Measurements from ENCODE around the gene CCNY.

CCNY gene

DNA sequence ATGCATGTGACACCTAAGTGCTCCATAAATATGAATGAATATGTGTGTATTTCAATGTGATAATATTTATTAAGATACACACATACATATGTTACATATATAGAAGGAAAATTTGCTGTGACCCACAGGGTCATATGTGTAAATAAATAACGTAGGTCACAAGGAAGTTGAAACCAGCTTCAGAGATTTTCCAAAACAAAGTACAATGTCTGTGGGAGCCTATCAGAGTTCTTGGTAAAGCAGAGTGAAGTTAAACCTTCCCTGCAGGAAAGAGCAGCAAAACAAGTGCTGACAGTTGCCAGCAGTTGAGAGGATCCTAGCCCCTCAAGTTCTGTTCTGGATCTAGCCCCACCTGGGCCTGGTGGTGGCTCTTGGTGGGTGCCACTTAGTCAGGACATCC, 91.2 kb downstream of the CCNY start:
- DNase-seq (ENCODE audit: low spot score) = no peak

DNA sequence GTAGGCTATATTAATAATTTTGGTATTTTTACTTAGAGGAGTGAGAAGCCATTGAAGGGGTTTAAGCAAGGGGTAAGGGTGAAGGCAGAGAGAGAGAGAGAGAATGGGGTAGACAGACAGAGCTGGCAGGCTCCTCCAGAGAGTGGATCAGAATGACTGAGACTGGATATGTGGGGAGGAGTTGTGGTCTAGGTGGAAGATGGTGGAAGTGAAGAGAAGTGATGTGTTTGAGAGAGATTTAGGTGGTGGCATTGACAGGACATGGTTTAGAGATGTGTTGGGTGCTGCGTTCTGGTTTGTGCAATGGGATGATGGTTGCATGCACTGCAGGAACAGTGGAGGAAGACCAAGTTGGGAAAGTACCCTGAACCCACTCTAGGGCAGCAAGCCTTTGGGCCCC, 92.2 kb downstream of the CCNY start:
- DNase-seq (ENCODE audit: low spot score) = no peak

DNA sequence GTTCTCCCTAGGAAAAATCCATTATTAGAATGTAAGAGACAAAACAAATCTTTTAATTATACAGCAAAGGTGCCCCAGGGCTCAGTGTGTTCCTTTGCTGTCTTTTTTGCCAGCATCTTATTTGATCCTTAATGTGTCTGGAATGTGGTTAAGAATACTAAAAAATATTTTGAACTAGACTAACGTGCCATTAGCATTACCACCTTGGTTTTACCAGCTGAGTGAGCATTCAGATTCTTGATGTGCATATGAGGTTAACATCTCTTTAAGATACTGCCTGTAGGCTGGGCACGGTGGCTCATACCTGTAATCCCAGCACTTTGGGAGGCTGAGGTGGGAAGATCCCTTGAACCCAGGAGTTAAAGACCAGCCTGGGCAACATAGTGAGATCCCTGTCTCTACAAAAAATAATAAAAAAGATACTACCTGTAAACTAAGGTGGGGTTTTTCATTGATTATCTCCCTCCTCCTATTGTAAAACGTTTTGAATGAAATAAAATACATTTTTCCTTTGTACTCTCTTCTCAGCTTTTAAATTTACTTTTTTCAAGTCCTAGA, 96.6 kb downstream of the CCNY start:
- no peak for DNase-seq (ENCODE audit: low spot score)

DNA sequence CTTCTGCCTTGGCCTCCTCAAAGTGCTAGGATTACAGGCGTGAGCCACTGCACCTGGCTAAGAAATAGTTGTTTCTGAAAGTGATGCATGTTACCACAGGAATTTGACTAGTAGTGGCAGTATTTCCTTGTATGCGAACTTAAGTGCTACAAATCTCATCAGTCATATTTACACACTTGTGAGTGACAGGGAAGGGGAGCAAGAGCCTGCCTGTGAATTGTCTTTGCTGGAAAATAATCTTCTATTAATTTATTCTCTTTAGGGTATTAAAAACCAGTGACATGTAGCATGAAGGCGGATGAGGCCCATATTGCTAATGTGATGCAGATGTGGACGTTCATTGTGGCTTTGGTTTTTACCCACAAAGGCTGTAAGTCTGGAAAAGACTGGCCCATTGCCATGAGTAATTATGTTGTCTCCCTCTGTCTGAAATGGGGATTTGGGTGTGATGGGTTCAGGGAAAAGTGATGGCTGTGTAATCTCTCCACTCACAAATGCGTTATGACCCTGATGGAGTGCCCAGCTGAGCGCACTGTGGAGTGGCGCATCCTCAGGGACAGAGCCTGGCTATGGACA, 97.6 kb downstream of the CCNY start:
- DNase-seq (ENCODE audit: low spot score) = no peak

DNA sequence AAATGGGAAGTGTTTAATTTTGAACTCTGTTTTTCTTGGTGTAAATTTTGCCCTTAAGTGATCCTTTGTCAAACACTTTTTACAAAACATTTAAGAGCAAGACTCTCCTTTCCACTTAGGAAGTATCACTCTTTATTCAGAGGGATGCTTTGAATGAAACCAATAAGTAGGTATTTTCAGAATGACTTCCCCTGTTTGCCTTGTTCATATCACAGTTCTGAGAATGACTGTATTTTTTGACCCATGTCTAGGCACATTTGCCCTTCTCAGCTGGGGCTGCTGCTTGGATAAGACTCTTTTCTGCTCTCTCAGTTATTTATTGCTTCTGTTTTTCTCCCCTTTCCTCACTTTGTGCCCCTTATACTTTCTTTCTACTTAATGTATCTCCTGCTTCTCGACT, 98.2 kb downstream of the CCNY start:
- no peak for DNase-seq (ENCODE audit: low spot score)

DNA sequence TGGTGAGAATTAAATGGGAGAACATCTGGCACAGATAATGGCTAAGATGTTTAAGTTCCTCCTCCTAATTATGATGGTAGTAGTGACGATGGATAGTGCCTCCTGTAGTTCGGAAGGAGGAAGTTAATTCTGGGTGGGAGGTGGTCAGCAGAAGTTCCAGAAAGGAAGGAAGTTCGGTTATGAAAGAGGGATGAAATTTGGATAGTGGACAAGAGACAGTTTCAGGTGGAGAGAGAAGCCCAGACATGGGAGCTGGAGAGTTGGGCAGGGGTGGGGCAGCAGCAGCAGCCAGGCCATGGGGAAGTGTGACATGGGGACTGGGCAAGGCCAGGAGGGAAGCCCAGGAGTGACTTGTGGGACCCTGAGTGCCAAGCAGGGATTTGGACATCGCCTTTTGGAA, 99.5 kb downstream of the CCNY start:
- no peak for DNase-seq (ENCODE audit: low spot score)

DNA sequence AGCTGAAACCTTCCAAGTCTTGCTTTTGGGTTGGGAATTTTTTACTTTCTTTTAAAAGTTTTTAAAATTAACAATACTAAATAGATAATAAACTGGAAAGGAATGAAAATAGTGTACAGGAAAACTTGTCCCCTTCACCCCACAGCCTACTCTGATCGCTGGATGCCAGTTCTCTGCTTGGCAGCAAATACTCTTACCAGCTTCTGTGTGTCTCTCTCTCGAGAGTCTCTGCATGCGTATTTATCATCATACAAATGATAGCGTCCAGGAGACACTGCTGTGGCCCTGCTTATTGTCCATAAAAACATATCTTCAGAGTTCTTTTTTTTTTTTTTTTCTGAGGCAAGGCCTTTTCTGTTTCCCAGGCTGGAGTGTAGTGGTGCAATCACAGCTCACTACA, 101.5 kb downstream of the CCNY start:
- no peak for DNase-seq (ENCODE audit: low spot score)

DNA sequence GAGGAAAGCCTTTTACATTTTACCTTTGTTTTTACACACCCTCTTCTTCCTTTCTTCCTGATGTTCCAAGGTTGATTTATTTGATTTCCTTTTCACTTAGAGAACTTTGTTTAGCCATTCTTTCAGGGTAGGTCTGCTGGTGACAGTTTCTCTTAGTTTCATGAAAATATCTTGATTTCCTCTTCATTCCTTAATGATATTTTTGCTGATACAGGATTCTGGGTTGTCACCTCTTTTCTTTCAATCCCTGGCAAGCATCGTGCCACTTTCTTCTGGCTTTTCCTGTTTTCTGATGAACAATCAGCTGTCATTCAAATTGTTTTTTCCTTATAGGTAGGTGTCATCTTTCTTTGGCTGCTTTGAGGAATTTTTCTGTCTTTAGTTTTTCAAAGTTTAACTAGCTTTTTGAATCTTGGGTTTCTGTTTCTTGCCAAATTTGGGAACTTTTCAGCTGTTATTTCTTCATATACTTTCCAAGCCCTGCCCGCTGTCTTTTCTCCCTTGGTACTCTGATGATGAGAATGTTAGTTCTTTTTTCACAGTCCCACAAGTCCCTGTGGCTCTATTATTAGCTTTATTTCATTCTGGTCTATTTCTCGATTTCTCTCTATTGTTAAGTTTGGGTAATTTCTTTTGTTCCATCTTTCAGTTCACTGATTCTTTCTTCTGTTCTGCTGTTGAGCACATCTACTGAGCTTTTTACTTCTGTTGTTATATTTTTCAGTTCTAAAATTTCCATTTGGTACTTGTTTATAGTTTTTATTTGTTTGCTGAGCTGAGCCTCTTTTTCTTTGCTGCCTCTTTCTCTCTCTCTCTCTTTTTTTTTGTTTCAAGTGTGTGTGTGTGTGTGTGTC, 102.6 kb downstream of the CCNY start:
- DNase-seq (ENCODE audit: low spot score) = no peak

DNA sequence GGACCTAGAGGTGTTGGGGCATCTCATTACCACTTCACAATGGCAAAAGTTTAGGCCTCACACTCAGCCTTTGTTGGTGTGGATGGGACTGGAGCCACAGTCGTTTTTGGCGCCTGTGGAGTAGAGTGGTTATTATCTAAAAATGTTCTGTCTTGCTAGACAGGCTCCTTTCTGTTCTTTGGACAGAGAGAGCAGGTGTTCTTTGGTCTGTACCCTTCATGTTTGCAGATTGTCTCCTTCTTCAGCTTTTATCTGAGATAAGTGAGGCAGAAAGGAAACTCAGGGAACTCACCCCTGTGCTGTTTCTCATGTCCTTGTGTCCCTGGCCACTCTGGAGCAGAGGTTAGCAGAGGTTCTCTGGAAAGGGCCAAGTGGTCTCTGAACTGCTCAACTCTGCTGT, 103.7 kb downstream of the CCNY start:
- no peak for DNase-seq (ENCODE audit: low spot score)

DNA sequence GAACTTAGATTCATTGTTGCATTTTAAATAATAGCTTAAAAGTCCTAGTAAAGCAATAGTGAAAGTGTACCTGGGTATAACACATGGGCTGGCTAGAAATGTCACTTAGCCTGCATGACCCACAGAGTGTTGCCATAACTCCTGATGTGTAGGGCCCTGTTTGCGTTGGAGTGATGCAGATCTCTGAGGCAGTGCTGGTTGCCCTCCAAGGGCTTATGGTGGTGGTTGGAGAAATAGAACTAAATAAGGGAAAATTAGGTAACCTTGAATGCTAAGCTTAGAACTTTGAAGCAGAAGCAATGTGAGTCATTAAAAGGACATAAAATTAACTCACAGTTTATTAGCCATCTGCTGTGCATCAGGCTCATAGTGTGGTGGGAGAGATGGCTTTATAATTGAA, 105.7 kb downstream of the CCNY start:
- DNase-seq (ENCODE audit: low spot score) = no peak

DNA sequence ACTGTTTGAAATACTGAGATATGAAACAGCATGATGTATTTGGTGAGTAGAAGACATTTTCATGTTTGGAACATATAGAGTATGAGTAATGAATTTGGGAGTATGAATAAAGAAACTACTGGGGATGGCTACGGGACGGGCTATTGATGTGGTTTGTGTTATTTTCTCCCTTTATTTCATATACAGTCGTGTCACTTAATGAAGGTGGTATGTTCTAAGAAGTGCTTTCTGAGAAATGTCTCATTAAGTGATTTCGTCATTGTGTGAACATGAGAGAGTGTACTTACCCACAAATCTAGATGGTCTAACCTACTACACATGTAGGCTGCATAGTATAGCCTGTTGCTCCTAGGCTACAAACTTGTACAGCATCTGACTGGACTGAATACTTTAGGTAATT, 106.3 kb downstream of the CCNY start:
- DNase-seq (ENCODE audit: low spot score) = no peak

DNA sequence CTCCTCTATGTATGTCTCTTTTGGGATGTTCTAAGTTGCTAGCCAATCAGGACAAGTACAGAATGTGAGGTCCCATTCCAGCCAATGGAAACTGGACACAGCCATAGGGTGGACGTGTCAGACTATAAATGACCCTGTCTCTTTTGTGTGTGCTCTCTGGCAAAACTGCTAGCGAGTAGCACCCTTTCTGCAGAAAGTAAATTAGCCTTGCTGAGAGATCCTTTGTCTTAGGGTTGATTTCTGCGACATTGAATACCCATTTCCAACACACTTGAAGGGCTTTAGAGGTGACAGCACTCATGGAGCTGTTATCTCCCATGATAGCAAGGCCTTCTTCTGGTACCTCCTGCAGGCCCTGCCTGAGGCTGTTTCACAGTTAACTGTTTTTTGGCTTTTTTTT, 107.5 kb downstream of the CCNY start:
- no peak for DNase-seq (ENCODE audit: low spot score)

DNA sequence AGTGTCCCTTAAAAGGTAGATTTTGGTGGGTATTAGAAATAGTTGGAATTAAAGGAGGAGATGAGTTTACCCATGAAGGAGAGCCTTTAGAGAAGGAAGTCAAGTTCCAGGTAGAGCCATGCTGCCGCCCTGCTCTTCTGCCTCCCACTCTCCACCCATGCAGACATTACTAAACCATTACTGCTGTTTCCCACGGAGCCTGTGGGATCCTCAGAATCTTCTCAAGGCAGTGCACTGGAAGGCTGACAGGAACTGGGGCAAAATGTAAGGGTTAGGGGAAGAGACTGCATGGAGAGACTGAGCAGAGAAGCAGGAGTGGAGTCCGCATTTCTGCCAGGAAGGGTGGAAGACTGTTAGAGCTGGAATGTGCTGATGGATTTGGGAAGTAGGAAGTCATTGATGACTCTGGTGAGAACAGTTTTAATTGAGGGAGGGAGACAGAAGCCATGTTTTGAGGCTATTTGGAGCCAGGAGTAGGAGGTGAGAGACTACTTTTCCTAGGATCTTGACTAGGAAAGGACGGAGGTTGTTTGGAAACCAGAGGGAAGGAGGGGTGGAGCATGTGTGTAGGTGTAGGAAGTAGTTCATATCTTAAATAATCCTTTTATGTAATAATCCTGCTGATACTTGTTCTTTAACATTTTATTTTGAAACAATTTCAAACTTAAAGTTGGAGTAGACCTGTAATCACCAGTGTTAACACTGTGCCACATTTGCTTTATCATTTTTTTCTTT, 109.0 kb downstream of the CCNY start:
- DNase-seq (ENCODE audit: low spot score) = no peak

DNA sequence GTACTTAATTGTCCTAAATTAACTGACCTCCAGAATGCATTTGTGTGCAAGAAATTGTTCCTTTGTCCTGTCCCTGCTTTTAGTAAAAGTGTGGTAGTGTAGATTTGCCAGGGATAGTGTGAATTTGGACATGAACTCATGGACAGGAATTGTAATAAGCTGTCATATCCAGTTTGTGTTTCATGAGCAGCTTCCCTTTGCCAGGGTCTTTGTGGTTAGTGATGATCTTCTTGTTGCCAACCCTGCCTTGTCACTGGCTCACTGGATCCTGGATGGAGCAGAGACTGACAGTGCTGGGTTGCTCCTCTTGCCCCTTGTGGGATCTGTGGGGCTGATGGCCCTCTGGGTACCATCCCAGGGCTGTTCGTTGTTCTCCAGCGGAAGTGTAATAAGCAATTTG, 110.1 kb downstream of the CCNY start:
- no peak for DNase-seq (ENCODE audit: low spot score)

DNA sequence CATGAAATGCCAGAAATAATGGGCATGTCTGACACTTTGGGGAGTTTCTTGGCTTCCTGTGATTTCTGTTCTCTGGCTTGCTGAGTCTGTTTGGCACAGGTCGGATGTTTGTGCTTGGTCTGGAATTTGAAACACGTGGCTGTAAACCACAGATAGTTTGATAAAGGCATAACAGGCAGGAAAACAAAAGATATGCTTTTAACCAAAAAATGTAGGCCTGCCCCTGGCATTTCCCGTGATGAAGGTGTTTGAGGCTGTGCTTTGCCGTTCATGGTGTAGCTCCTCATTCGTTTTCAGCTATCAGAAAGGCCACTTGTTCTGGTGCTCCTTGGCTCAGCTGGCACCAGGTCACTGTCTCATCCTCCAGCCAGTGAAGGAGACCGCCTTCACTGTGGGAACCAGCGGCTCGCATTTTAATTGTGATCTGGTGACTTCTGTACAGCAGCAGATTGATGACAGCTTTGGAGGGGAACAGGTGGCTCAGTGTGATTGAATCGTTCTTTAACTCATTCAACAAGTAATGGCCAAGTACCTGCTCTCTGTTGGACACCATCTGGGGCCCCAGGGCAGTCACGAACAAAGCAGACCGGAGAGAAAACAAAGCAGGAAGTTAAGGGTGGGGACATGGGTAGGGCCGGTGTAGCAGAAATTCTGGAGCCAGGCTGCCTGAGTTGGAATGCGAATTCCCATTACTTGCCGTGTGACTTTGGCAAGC, 111.5 kb downstream of the CCNY start:
- no peak for DNase-seq (ENCODE audit: low spot score)

DNA sequence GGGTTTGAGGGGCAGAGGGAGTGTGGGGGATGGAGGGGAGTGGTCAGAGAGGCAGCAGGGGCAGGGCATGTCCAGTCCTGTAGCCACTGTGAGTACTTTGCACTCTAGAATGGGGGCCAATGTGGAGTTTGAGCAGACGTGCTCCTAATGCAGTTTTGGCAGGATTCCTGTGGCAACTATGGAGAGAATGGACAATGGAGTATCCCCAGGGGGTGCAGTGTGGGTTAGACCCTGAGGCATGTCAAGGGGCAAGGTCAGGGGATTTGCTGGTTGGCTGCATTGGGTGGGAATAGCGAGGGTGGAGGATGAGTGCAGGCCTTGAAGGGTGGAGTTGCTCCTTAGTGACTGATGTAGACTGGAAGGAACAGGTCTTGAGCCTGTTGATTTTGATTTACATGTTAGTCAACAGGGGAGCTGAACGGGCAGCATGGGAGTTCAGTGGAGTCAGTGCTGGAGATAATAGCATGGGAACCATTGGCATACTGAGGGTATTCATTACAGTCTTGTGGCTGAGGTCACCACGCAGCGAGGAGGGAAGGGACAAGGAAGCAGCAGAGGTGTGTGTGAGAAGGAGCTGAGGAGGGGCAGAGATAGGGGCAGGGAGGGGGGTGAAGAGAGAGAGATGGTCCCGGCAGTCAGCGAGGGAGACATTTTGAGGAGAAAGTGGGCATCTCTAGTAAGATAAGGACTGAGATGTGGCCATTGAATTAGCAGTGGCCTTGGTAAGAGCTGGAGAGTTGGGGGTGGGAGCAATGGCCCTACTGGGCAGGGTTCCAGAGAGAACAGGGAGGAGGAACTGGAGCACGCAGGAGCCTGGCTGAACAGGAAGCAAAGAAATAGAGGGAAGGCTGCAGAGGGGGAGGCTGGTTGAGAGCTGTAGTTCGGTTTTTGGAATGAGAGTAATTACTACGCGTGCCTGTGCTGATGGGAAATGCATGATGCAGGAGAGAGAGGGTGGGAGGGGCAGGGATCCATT, 112.7 kb downstream of the CCNY start:
- no peak for DNase-seq (ENCODE audit: low spot score)

DNA sequence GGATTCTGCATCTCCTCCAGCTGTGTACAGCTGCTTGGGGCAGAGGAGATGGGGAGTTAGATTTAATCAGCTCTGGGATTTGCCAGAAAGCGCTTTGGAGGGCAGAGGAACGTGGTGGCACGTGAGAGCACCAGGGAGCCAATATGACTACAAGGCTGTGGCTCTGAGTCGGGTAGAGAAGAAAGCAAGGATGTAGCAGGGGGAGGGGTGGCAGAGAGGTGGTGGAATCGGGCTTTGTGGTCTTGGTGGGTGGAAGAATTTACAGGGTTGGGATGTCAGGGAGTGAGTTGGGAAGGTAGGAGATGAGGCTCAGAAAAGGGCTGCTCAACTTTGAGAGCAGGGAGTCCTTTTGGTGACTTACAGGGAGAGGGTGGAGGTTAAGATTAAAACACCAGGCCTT, 113.6 kb downstream of the CCNY start:
- no peak for DNase-seq (ENCODE audit: low spot score)

DNA sequence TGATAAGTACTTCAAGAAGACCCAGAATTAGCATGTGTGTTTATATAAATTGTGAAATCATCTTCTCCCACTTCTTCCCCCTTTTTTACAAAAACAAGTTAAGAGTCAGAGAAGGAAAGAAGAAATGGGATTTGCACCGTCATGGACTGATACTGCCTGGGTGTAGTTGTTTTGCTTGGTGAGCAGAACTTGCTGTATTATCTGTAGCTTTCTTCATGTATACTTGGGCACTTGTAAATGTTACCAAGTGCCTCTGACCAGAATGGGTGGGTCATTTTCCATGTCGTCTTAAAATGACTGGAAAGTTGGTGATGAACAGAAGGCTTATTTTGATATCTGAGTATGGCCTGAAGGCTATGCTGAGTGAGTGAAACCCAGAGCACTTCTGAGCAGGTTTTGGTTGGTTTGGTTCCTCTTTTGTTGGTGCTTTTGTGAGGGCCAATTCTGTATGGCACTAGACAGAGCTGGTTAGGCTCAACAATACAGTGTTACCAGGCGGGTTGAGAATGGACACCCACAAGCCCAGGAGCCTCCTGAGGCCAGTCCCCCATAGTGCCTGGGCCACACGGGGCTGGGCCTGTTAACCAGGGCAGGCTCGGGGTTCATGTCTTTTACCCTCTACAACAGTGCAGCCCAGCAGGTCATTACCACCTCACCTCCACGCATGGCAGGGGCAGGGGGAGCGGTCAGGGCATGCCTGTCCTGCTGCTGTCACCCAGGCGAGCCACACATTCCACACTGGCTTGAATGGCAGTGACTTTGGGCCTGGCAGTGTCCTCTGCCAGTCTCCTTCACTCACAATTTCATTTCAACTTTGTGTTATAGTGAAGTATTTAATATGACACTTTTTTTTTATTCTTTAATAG, 115.1 kb downstream of the CCNY start:
- DNase-seq (ENCODE audit: low spot score) = peak; percentile 85

DNA sequence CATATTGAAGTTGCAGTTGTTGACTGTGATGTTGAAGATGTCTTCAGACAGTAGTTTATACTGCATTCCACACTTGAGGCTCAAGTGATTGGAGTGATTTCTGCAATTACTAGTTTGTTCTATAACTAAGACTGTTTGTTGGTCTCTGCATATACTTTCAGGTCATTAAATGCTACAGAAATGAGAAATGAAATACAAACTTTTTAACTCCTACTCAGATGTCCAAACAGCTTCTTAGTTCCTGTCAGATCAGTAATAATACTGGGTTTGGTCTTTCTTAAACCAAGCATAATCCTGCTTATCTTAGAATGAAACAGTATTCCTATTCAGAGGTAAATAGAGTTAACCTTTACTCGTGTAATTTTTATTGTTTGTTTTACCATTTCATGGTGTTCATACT, 115.9 kb downstream of the CCNY start:
- DNase-seq (ENCODE audit: low spot score) = no peak

DNA sequence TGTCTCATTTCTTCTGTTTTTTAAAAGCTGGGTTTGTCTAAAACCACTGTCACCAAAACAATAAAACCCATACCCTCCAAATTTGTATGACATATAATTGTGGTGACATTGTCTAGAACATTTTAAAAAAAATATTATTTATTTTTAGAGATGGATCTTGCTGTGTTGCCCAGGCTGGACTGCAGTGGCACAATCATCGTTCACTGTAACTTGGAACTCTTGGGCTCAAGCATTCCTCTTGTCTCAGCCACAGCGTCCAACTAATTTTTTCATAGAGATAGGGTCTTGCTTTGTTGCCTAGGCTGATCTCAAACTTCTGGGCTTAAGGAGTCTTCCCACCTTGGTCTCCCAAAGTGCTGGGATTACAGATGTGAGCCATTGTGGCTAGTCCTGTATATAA, 116.5 kb downstream of the CCNY start:
- no peak for DNase-seq (ENCODE audit: low spot score)

All from pons (tissue), 1 donor.